CD8-positive, alpha-beta memory T cell (primary cell): Measurements from ENCODE around the gene DOCK7. TPM values are rescaled to one million over a fixed set of nuclear protein-coding genes. Genes with fewer than 3 reads are reported as not detected.
"Not testable (repeated sequence)": the region's sequence is repeated elsewhere in the genome, so short reads cannot be mapped to it uniquely, and the experiment has no call there.

Experiments used
- CTCF ChIA-PET: fragments of 350-600 bp; sonication (Branson Sonifier 250); formaldehyde crosslinking; loops from one replicate; lab custom pipeline; 2021; ENCODE audit warnings: antibody characterized with exemption; lab: Charles Lee
- POLR2A ChIA-PET: fragments of 350-600 bp; sonication (Branson Sonifier 250); formaldehyde crosslinking; loops from one replicate; lab custom pipeline; 2021; ENCODE audit warnings: antibody characterized with exemption; lab: Charles Lee
- DNase-seq, 5 donors: peaks; one replicate each; pipeline versions ENCODE4 v3.0.0 to v3.0.0-alpha.2; 2020 to 2022; ENCODE audit warnings: mixed read lengths in 1 of 5
- H3K27ac ChIP-seq: one replicate; pipeline ENCODE4 v1.7.0; 2013; ENCODE audit warnings: low read depth, mild to moderate bottlenecking, low read length, moderate library complexity
- H3K27me3 ChIP-seq: 2 replicates; pipeline ENCODE4 v1.7.0; 2013; ENCODE audit warnings: low read length, mild to moderate bottlenecking; ENCODE audit not compliant: insufficient read depth, poor library complexity, severe bottlenecking
- H3K36me3 ChIP-seq: 2 replicates; pipeline ENCODE4 v1.7.0; 2013; ENCODE audit warnings: mild to moderate bottlenecking, low read length, moderate library complexity; ENCODE audit not compliant: insufficient read depth
- H3K4me1 ChIP-seq: 2 replicates; pipeline ENCODE4 v1.7.0; 2013; ENCODE audit warnings: mild to moderate bottlenecking, low read length, moderate library complexity; ENCODE audit not compliant: insufficient read depth
- H3K4me3 ChIP-seq: 2 replicates; pipeline ENCODE4 v1.7.0; 2013; ENCODE audit warnings: mild to moderate bottlenecking, low read length
- H3K9me3 ChIP-seq: 2 replicates; pipeline ENCODE4 v1.7.0; 2013; ENCODE audit warnings: mild to moderate bottlenecking, low read length
- H3K27ac Mint-ChIP-seq, 8 donors: one replicate each; pipeline ENCODE4 v1.8.0; 2020 to 2021; ENCODE audit warnings: mixed read lengths in 8 of 8, mild to moderate bottlenecking in 6 of 8, inconsistent platforms in 3 of 8, moderate library complexity in 3 of 8
- H3K27me3 Mint-ChIP-seq, 2 donors: one replicate each; pipeline ENCODE4 v1.8.0; 2020 to 2021; ENCODE audit warnings: mixed read lengths in 2 of 2, mild to moderate bottlenecking in 1 of 2, moderate library complexity in 1 of 2
- H3K36me3 Mint-ChIP-seq, 3 donors: one replicate each; pipeline ENCODE4 v1.8.0; 2020 to 2021; ENCODE audit warnings: mixed read lengths in 3 of 3, inconsistent platforms in 1 of 3, mild to moderate bottlenecking in 1 of 3
- H3K4me1 Mint-ChIP-seq, 3 donors: one replicate each; pipeline ENCODE4 v1.8.0; 2020 to 2021; ENCODE audit warnings: mixed read lengths in 3 of 3, inconsistent platforms in 1 of 3, mild to moderate bottlenecking in 1 of 3
- H3K4me3 Mint-ChIP-seq, 7 donors: one replicate each; pipeline ENCODE4 v1.8.0; 2020 to 2021; ENCODE audit warnings: mixed read lengths in 7 of 7, mild to moderate bottlenecking in 6 of 7, moderate library complexity in 4 of 7, inconsistent platforms in 2 of 7
- H3K9me3 Mint-ChIP-seq, 5 donors: one replicate each; pipeline ENCODE4 v1.8.0; 2020 to 2022; ENCODE audit warnings: mixed read lengths in 5 of 5, mild to moderate bottlenecking in 3 of 5, moderate library complexity in 2 of 5, inconsistent platforms in 1 of 5
- polyA plus RNA-seq: library from polyadenylated mRNA; unstranded; fragments of 300-500 nt; fragmentation: Illumina TruSeq; gene quantifications from one replicate; pipeline ENCODE4 v1.2.3, GENCODE V29; 2021
- total RNA-seq, 2 experiments: library from RNA; stranded (reverse); gene quantifications; one replicate each; pipeline ENCODE4 v1.2.3, GENCODE V29; 2021

The DOCK7 gene
- total and polyA plus RNA-seq, 3 experiments from 2014 or later: 2.4 to 10.5 (median 10.5) TPM

DNA sequence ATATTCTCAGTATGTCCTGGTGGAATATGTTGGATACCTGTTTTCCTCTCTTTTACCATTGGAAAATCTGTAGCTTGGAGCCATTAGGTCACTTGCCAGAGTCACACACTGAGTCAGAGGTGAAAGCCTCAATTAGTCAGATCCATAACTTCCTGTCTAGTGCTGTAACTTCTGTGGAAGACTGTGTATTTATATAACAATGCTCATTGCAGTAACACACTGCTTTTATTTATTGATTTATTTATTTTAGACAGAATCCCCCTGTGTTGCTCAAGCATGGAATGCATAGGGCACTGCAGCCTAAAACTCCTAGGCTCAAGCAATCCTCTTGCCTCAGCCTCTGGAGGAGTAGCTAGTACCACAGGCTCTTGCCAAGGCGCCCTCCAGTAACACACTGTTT, 1.3 kb upstream of the DOCK7 start:
- CTCF ChIA-PET: no interaction called here
- H3K4me3 ChIP-seq: no peak overlapping the region
- DNase-seq: no peak
- peaks cover 5 to 31% of the 10 kb centered on the region in 2 donors for H3K27me3 Mint-ChIP-seq
- H3K4me1 ChIP-seq: peaks cover 4% of the 10 kb centered on the region
- H3K27me3 ChIP-seq: no peaks in the 10 kb centered on the region
- H3K9me3 Mint-ChIP-seq: no peaks in the 10 kb centered on the region
- H3K4me1 Mint-ChIP-seq: peaks cover 29 to 39% (median 36%) of the 10 kb centered on the region in 3 donors
- H3K27ac Mint-ChIP-seq: peak overlapping the region in 1 of 8 donors; percentile 28
- no peaks in the 10 kb centered on the region for H3K36me3 ChIP-seq
- no peak overlapping the region for H3K27ac ChIP-seq
- H3K36me3 Mint-ChIP-seq: peaks cover 0 to 6% (median 0%) of the 10 kb centered on the region in 3 donors
- POLR2A ChIA-PET: no interaction called here
- no peaks in the 10 kb centered on the region for H3K9me3 ChIP-seq
- peak overlapping the region in 5 of 7 donors; percentile 54 to 99 (median 68) for H3K4me3 Mint-ChIP-seq

DNA sequence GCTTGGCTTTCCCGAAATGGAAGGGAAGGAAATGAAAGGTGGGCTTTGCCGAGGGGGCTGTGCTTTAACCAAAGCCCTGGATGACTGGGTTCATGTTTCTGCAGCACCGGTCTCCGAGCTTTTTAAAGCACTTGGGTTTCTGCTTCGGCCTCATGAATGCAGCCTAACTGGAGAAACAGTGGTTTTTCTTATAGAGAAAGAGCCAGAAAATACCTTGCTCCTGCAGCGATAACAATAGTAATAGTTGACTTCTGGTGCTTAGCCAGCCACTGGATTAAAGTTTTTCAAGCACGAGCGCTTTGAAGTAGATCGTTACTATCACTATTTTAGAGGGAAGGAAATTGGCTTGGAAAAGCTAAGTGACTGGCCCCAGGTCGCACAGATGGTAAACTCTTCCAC, 500 bp upstream of the DOCK7 start:
- Mint-ChIP-seq H3K9me3 (no peaks in the 10 kb centered on the region), H3K27ac (peak overlapping the region; percentile 73 to 91 (median 86)), H3K4me1 (peaks cover 30 to 39% (median 36%) of the 10 kb centered on the region in 3 donors), H3K4me3 (peak overlapping the region; percentile 88 to 99 (median 92)), H3K36me3 (peaks cover 0 to 6% (median 0%) of the 10 kb centered on the region in 3 donors), H3K27me3 (peaks cover 5 to 28% of the 10 kb centered on the region in 2 donors)
- H3K4me1 ChIP-seq: peaks cover 4% of the 10 kb centered on the region
- ChIA-PET POLR2A (no interaction called here), CTCF (no interaction called here)
- DNase-seq: no peak
- H3K9me3 ChIP-seq: no peaks in the 10 kb centered on the region
- peak overlapping the region; percentile 85 for H3K4me3 ChIP-seq
- no peaks in the 10 kb centered on the region for H3K27me3 ChIP-seq
- peak overlapping the region; percentile 12 for H3K27ac ChIP-seq
- H3K36me3 ChIP-seq: no peaks in the 10 kb centered on the region

DNA sequence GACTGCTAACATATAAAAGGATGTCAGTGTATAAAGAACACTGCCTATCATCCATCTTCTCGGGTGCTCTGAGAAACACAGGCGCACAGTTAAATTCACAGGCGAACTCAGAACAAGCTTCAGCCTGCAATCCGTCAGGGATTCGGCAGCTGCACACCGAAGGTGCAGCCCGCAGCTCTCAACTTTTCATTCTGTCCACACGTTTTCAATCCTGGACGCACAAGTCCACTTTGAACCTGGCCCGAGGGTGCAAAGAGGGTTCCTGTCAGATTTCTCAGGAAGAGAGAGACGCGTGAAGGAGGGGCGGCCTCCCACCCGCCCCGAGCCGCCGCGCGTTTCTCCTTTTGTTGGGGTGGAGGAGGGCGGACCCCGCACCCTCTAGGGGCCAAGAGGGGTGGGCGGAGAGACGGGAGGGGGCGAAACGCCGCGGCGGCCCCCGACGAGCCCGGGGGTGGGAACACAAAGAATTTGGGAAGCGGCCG, 724 bp downstream of the DOCK7 start:
- Mint-ChIP-seq H3K9me3 (no peaks in the 10 kb centered on the region), H3K4me3 (peak overlapping the region; percentile 93 to 99 (median 96)), H3K4me1 (peaks cover 30 to 39% (median 36%) of the 10 kb centered on the region in 3 donors), H3K27ac (peak overlapping the region; percentile 89 to 98 (median 92)), H3K36me3 (peaks cover 0 to 6% (median 0%) of the 10 kb centered on the region in 3 donors), H3K27me3 (peaks cover 2 to 16% of the 10 kb centered on the region in 2 donors)
- Histone ChIP-seq H3K27ac (no peak overlapping the region), H3K36me3 (no peaks in the 10 kb centered on the region), H3K4me3 (peak overlapping the region; percentile 37), H3K9me3 (no peaks in the 10 kb centered on the region), H3K27me3 (no peaks in the 10 kb centered on the region), H3K4me1 (peaks cover 4% of the 10 kb centered on the region)
- ChIA-PET CTCF (no interaction called here), POLR2A (no interaction called here)
- peak; percentile 2 to 52 (median 10) for DNase-seq

DNA sequence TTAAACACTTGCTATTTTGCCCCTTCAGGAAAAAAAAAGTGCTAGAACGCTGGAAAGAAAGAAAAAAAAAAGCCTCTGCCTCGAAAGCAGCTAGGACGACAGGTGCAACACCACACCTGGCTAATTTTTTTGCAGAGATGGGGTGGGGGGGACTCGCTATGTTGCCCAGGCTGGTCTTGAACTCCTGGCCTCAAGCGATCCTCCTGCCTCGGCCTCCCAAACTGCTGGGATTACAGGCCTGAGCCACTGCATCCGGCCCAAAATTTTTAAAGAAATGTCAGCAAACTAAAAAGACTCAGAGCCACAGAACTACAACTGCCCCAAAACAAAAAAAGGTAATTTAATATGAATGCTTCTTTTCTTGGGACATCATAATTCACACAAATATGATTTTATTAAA, 1.4 kb downstream of the DOCK7 start:
- DNase-seq: no peak
- Mint-ChIP-seq H3K4me1 (peaks cover 30 to 39% (median 36%) of the 10 kb centered on the region in 3 donors), H3K9me3 (no peaks in the 10 kb centered on the region), H3K36me3 (peaks cover 0 to 6% (median 0%) of the 10 kb centered on the region in 3 donors), H3K4me3 (peak overlapping the region; percentile 93 to 99 (median 96)), H3K27me3 (peaks cover 2 to 15% of the 10 kb centered on the region in 2 donors), H3K27ac (peak overlapping the region in 5 of 8 donors; percentile 89 to 98 (median 92))
- Histone ChIP-seq H3K36me3 (no peaks in the 10 kb centered on the region), H3K4me3 (no peak overlapping the region), H3K9me3 (no peaks in the 10 kb centered on the region), H3K27ac (no peak overlapping the region), H3K4me1 (peaks cover 4% of the 10 kb centered on the region), H3K27me3 (no peaks in the 10 kb centered on the region)
- CTCF ChIA-PET: no interaction called here
- POLR2A ChIA-PET: no interaction called here

DNA sequence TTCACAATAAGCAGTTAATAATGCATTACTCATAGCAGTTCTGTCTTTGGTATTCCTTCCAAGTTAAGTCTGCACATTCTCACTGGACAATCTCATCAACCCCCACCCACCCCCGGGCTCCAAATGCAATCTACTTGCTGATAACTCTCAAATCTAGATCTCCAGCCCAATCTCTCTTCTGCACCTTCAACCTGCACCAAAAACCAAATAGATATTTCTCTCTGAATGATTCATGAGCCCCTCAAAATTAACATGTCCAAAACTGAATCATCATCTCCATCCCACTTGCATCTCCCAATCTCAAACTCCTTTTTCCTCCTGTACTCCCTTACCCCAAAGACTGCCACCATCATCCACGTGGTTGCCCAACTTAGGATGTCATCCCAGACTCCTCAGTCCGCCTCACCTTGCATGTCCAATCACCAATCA, 2.7 kb downstream of the DOCK7 start:
- Mint-ChIP-seq H3K36me3 (peaks cover 0 to 6% (median 0%) of the 10 kb centered on the region in 3 donors), H3K27me3 (peaks cover 0 to 4% of the 10 kb centered on the region in 2 donors), H3K27ac (peak overlapping the region in 5 of 8 donors; percentile 3 to 75 (median 9)), H3K9me3 (no peaks in the 10 kb centered on the region), H3K4me3 (peak overlapping the region in 4 of 7 donors; percentile 3 to 54 (median 20)), H3K4me1 (peaks cover 30 to 39% (median 35%) of the 10 kb centered on the region in 3 donors)
- Histone ChIP-seq H3K9me3 (no peaks in the 10 kb centered on the region), H3K4me3 (no peak overlapping the region), H3K4me1 (peaks cover 4% of the 10 kb centered on the region), H3K27me3 (no peaks in the 10 kb centered on the region), H3K36me3 (no peaks in the 10 kb centered on the region), H3K27ac (no peak overlapping the region)
- POLR2A ChIA-PET: no interaction called here
- no peak for DNase-seq
- CTCF ChIA-PET: no interaction called here

DNA sequence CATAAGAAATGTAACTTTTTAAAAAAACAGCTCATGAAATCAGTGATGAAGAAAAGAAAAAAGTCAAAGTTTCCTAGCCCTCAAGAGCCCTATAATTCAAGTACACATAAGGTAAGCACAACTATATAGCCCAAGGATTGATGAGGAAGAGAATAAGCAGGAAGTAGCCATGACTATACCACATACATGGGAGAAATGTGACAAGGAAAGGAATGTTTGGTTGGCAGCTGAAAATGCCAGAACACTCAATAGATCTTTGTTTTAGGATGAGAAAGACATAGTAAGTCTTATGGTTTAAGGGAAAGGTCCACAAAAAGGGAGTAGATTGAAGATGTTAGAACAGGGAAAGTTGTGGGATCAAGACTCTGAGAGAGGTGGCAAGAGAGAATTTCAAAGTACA, 5.7 kb downstream of the DOCK7 start:
- POLR2A ChIA-PET: no interaction called here
- peaks cover 0 to 2% (median 0%) of the 10 kb centered on the region in 5 donors for H3K9me3 Mint-ChIP-seq
- no peak for DNase-seq
- H3K27ac ChIP-seq: no peak overlapping the region
- peaks cover 0 to 9% of the 10 kb centered on the region in 2 donors for H3K27me3 Mint-ChIP-seq
- no peak overlapping the region for H3K4me3 Mint-ChIP-seq
- H3K27ac Mint-ChIP-seq: no peak overlapping the region
- H3K27me3 ChIP-seq: no peaks in the 10 kb centered on the region
- H3K4me3 ChIP-seq: no peak overlapping the region
- H3K36me3 Mint-ChIP-seq: peaks cover 0 to 3% (median 0%) of the 10 kb centered on the region in 3 donors
- CTCF ChIA-PET: no interaction called here
- H3K36me3 ChIP-seq: no peaks in the 10 kb centered on the region
- H3K4me1 Mint-ChIP-seq: peaks cover 14 to 19% (median 17%) of the 10 kb centered on the region in 3 donors
- no peaks in the 10 kb centered on the region for H3K9me3 ChIP-seq
- H3K4me1 ChIP-seq: no peaks in the 10 kb centered on the region

DNA sequence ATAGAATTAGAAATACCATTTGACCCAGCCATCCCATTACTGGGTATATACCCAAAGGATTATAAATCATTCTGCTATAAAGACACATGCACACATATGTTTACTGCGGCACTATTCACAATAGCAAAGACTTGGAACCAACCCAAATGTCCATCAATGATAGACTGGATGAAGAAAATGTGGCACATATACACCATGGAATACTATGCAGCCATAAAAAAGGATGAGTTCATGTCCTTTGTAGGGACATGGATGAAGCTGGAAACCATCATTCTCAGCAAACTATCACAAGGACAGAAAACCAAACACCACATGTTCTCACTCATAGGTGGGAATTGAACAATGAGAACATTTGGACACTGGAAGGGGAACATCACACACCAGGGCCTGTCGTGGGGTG, 7.2 kb downstream of the DOCK7 start:
- H3K4me3 ChIP-seq, H3K27me3 ChIP-seq, H3K4me1 ChIP-seq, H3K9me3 ChIP-seq, POLR2A ChIA-PET, H3K36me3 Mint-ChIP-seq, H3K9me3 Mint-ChIP-seq, DNase-seq, CTCF ChIA-PET, H3K4me3 Mint-ChIP-seq, H3K27ac ChIP-seq, H3K27me3 Mint-ChIP-seq, H3K36me3 ChIP-seq, H3K27ac Mint-ChIP-seq: not testable (repeated sequence)
- peaks cover 7 to 13% (median 8%) of the 10 kb centered on the region in 3 donors for H3K4me1 Mint-ChIP-seq

DNA sequence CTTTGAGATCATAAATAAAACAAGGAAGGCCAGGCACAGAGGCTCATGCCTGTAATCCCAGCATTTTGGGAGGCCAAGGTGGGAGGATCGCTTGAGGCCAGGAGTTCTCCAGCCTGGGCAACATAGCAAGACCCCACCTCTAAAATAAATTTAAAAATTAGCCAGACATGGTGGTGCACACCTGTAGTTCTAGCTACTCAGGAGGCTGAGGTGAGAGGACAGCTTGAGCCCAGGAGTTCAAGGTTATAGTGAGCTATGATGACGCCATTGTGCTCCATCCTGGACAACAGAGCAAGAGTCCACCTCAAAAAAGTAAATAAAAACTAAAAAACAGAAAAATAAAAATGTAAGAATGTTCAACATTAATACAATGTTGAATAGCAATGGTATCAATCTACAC, 10.4 kb downstream of the DOCK7 start:
- POLR2A ChIA-PET, H3K27ac ChIP-seq, H3K27me3 ChIP-seq, H3K9me3 ChIP-seq, H3K4me3 Mint-ChIP-seq, H3K4me1 ChIP-seq, H3K27me3 Mint-ChIP-seq, H3K4me1 Mint-ChIP-seq, H3K36me3 Mint-ChIP-seq, H3K27ac Mint-ChIP-seq, H3K9me3 Mint-ChIP-seq, H3K36me3 ChIP-seq, H3K4me3 ChIP-seq, CTCF ChIA-PET, DNase-seq: not testable (repeated sequence)
